GM23338 (cell line): ENCODE data around the gene CHKB. TPM values are rescaled to one million over a fixed set of nuclear protein-coding genes. Genes with fewer than 3 reads are reported as not detected.

Experiments
- ATAC-seq: fragments of 200-7000 bp; cut with Tn5 transposase; 3 replicates; pipeline ENCODE4 v1.9.1; 2020
- DNase-seq: peaks from one replicate; pipeline ENCODE4 v3.0.0-alpha.2; 2015; ENCODE audit warnings: low spot score
- H2AFZ ChIP-seq: fragments of 200-600 bp; sonication (generic); 2 replicates; pipeline ENCODE4 v1.8.0; 2016; ENCODE audit warnings: antibody characterized with exemption, mild to moderate bottlenecking, moderate library complexity
- H3F3A ChIP-seq: fragments of 200-600 bp; sonication (generic); replicated peaks from 2 replicates; pipeline ENCODE4 v1.8.0; 2017; ENCODE audit warnings: antibody characterized with exemption, mixed run types, low read depth
- H3K27ac ChIP-seq: fragments of 200-600 bp; sonication (generic); 2 replicates; pipeline ENCODE4 v1.6.1; 2016; ENCODE audit warnings: low read depth
- H3K27me3 ChIP-seq: fragments of 200-600 bp; sonication (generic); 2 replicates; pipeline ENCODE4 v1.8.0; 2016; ENCODE audit warnings: mild to moderate bottlenecking, mixed run types, moderate library complexity; ENCODE audit not compliant: insufficient read depth
- H3K36me3 ChIP-seq: fragments of 200-600 bp; sonication (generic); 2 replicates; pipeline ENCODE4 v1.8.0; 2016; ENCODE audit warnings: mild to moderate bottlenecking; ENCODE audit not compliant: insufficient read depth
- H3K4me1 ChIP-seq: fragments of 200-600 bp; sonication (generic); 2 replicates; pipeline ENCODE4 v1.8.0; 2016; ENCODE audit warnings: mild to moderate bottlenecking, moderate library complexity; ENCODE audit not compliant: insufficient read depth
- H3K4me2 ChIP-seq: fragments of 200-600 bp; sonication (generic); 2 replicates; pipeline ENCODE4 v1.7.1; 2017; ENCODE audit warnings: mixed run types
- H3K4me3 ChIP-seq: fragments of 200-600 bp; sonication (generic); 2 replicates; pipeline ENCODE4 v1.6.1; 2016; ENCODE audit warnings: mixed run types
- H3K79me2 ChIP-seq: fragments of 200-600 bp; sonication (generic); replicated peaks from 2 replicates; pipeline ENCODE4 v1.8.0; 2017; ENCODE audit warnings: mild to moderate bottlenecking; ENCODE audit not compliant: insufficient read depth
- H3K9me2 ChIP-seq: fragments of 200-600 bp; sonication (generic); 2 replicates; pipeline ENCODE4 v1.8.0; 2017; ENCODE audit not compliant: insufficient read depth
- H4K20me1 ChIP-seq: fragments of 200-600 bp; sonication (generic); replicated peaks from 2 replicates; pipeline ENCODE4 v1.8.0; 2017; ENCODE audit warnings: mild to moderate bottlenecking; ENCODE audit not compliant: insufficient read depth
- H3K27ac Mint-ChIP-seq: 2 replicates; pipeline ENCODE4 v1.8.0; 2020; ENCODE audit warnings: inconsistent platforms, mild to moderate bottlenecking, moderate library complexity, mixed read lengths
- H3K27me3 Mint-ChIP-seq: 3 replicates; pipeline ENCODE4 v1.8.0; 2022; ENCODE audit warnings: low read depth, mild to moderate bottlenecking, moderate library complexity, mixed read lengths, inconsistent platforms; ENCODE audit not compliant: insufficient read depth, poor library complexity
- H3K36me3 Mint-ChIP-seq: 3 replicates; pipeline ENCODE4 v1.8.0; 2021; ENCODE audit warnings: low read depth, mild to moderate bottlenecking, inconsistent platforms, moderate library complexity, mixed read lengths
- H3K4me1 Mint-ChIP-seq: 3 replicates; pipeline ENCODE4 v1.8.0; 2020; ENCODE audit warnings: mild to moderate bottlenecking, inconsistent platforms, mixed read lengths
- H3K4me3 Mint-ChIP-seq: 3 replicates; pipeline ENCODE4 v1.8.0; 2021; ENCODE audit warnings: moderate library complexity, mild to moderate bottlenecking, inconsistent platforms, mixed read lengths
- H3K9me3 Mint-ChIP-seq: 3 replicates; pipeline ENCODE4 v1.8.0; 2020; ENCODE audit warnings: moderate library complexity, mild to moderate bottlenecking, inconsistent platforms, mixed read lengths
- CREB1 ChIP-seq: fragments of 250-450 bp; sonication (Bioruptor Pico); IDR thresholded peaks from 2 replicates; pipeline ENCODE4 v1.5.0; 2020; ENCODE audit warnings: low read depth, mild to moderate bottlenecking, moderate library complexity
- ETS1 ChIP-seq: IDR thresholded peaks from 2 replicates; pipeline ENCODE4 v1.6.1; 2016; ENCODE audit warnings: antibody characterized with exemption
- EZH2 ChIP-seq: fragments of 200-600 bp; sonication (generic); IDR thresholded peaks from one replicate; pipeline ENCODE4 v1.8.0; 2017; ENCODE audit warnings: antibody characterized with exemption, mild to moderate bottlenecking, low read depth; ENCODE audit not compliant: unreplicated experiment
- EZH2phosphoT487 ChIP-seq: fragments of 200-600 bp; sonication (generic); IDR thresholded peaks from one replicate; pipeline ENCODE4 v1.8.1; 2018; ENCODE audit warnings: antibody characterized with exemption; ENCODE audit not compliant: unreplicated experiment
- JUNB ChIP-seq: IDR thresholded peaks from one replicate; pipeline ENCODE4 v1.6.1; 2016; ENCODE audit warnings: antibody characterized with exemption; ENCODE audit not compliant: unreplicated experiment
- NANOG ChIP-seq: IDR thresholded peaks from 2 replicates; pipeline ENCODE4 v1.6.1; 2016; ENCODE audit warnings: antibody characterized with exemption, borderline replicate concordance
- ZNF114 ChIP-seq: fragments of 250-450 bp; sonication (Bioruptor Pico); IDR thresholded peaks from 2 replicates; pipeline ENCODE4 v1.5.0; 2020; ENCODE audit warnings: mild to moderate bottlenecking, moderate library complexity
- ZNF462 ChIP-seq: fragments of 250-450 bp; sonication (Bioruptor Pico); IDR thresholded peaks from 2 replicates; pipeline ENCODE4 v1.5.0; 2020; ENCODE audit warnings: mild to moderate bottlenecking, moderate library complexity
- polyA plus RNA-seq: library from polyadenylated mRNA; unstranded; fragments of >200 nt; fragmentation: Nextera tagmentation; extraction: Ambion mirVana; gene quantifications from 2 replicates; pipeline ENCODE4 v1.2.1, GENCODE V29; 2016
- total RNA-seq: library from RNA; depleted of rRNA; stranded (reverse); fragments of >200 nt; shearing (Covaris generic); gene quantifications from 2 replicates; pipeline ENCODE4 v1.2.3, GENCODE V29; 2014

CHKB gene
- total and polyA plus RNA-seq, 2 experiments from 2014 or later: 51.2 to 61.6 TPM

GRCh38 chr22:50627642-50628542 lies 45.2 kb upstream of the CHKB start, which contains the start of gene ARSA (continued):
- TF ChIP-seq ETS1 (no peak), ZNF114 (no peak)

- Histone ChIP-seq H3K4me1 (peaks cover 5% of the 10 kb centered on the region; the same call in 1 of the 2 replicates), H3K27ac (no peak overlapping the region), H3K27me3 (peaks cover 12% of the 10 kb centered on the region), H3K4me3 (peak overlapping the region; percentile 88), H3K36me3 (no peaks in the 10 kb centered on the region), H4K20me1 (no peaks in the 10 kb centered on the region; the same call in 1 of the 2 replicates), H3K9me2 (no peaks in the 10 kb centered on the region), H2AFZ (peak overlapping the region; percentile 94), H3K4me2 (peak overlapping the region; percentile 90), H3K79me2 (no peaks in the 10 kb centered on the region), H3F3A (peaks cover 6% of the 10 kb centered on the region; the same call in 1 of the 2 replicates)
- ATAC-seq (no peak; the same call in 2 of the 3 replicates), DNase-seq (no peak)
- H3K9me3 Mint-ChIP-seq: no peaks in the 10 kb centered on the region
- no peak for TF ChIP-seq ETS1
- no peak for TF ChIP-seq EZH2phosphoT487
- TF ChIP-seq EZH2: no peak
- H3K4me1 Mint-ChIP-seq: peaks cover 10% of the 10 kb centered on the region
- H3K27ac Mint-ChIP-seq: no peak overlapping the region
- no peaks in the 10 kb centered on the region for H3K36me3 Mint-ChIP-seq
- peak overlapping the region; percentile 74 for H3K4me3 Mint-ChIP-seq
- H3K27me3 Mint-ChIP-seq: peaks cover 10% of the 10 kb centered on the region
These were observed 44.4 kb upstream of the CHKB start for GRCh38 chr22:50626850-50627641.

GRCh38 chr22:50626314-50626849 lies 43.7 kb upstream of the CHKB start:
- no peaks in the 10 kb centered on the region for H3K36me3 Mint-ChIP-seq
- ATAC-seq: no peak
- H2AFZ ChIP-seq: no peak overlapping the region
- H3K27me3 Mint-ChIP-seq: peaks cover 15% of the 10 kb centered on the region
- no peaks in the 10 kb centered on the region for H3K9me3 Mint-ChIP-seq
- no peaks in the 10 kb centered on the region for H3K36me3 ChIP-seq
- no peaks in the 10 kb centered on the region for H3K79me2 ChIP-seq
- H4K20me1 ChIP-seq: no peaks in the 10 kb centered on the region; the same call in 1 of the 2 replicates
- no peak overlapping the region for H3K27ac ChIP-seq
- no peak overlapping the region for H3K27ac Mint-ChIP-seq
- peaks cover 16% of the 10 kb centered on the region for H3K4me1 Mint-ChIP-seq
- no peak overlapping the region for H3K4me3 ChIP-seq
- peaks cover 5% of the 10 kb centered on the region for H3K4me1 ChIP-seq
- peaks cover 15% of the 10 kb centered on the region for H3K27me3 ChIP-seq
- peaks cover 8% of the 10 kb centered on the region; the same call in 1 of the 2 replicates for H3F3A ChIP-seq
- no peak overlapping the region for H3K4me2 ChIP-seq
- DNase-seq: no peak
- no peaks in the 10 kb centered on the region for H3K9me2 ChIP-seq
- peak overlapping the region; percentile 36; the same call in 2 of the 3 replicates for H3K4me3 Mint-ChIP-seq
- TF ChIP-seq EZH2phosphoT487: no peak
- TF ChIP-seq NANOG: no peak
- no peak for TF ChIP-seq ZNF462 (CRISPR knock-in tag)
- TF ChIP-seq CREB1: no peak
- no peak for TF ChIP-seq JUNB
